Panc1 (cell line): ENCODE data around the gene TMEM185B.

ENCODE experiments used
- POLR2AphosphoS5 ChIP-seq: IDR thresholded peaks from 2 replicates; pipeline ENCODE4 v1.6.1; 2012; ENCODE audit warnings: mild to moderate bottlenecking, low read depth, low read length, moderate library complexity
- SIN3A ChIP-seq: IDR thresholded peaks from 2 replicates; pipeline ENCODE4 v1.6.1; 2012; ENCODE audit warnings: low read depth, mild to moderate bottlenecking, low read length, moderate library complexity, borderline replicate concordance; ENCODE audit not compliant: insufficient read depth
- TF ChIP-seq, protein P1 (sequence below): fragments of 450-650 bp; IDR thresholded peaks from 2 replicates; pipeline ENCODE4 v1.5.1; 2017; ENCODE audit warnings: mild to moderate bottlenecking
- TF ChIP-seq, protein P2 (sequence below), 2 experiments: IDR thresholded peaks; 2 replicates each; pipeline ENCODE4 v1.6.1; 2011 to 2012; ENCODE audit warnings: low read depth in 2 of 2, control low read depth in 1 of 2, low read length in 1 of 2, mild to moderate bottlenecking in 1 of 2, moderate library complexity in 1 of 2; ENCODE audit not compliant: insufficient read depth in 1 of 2

DNA sequence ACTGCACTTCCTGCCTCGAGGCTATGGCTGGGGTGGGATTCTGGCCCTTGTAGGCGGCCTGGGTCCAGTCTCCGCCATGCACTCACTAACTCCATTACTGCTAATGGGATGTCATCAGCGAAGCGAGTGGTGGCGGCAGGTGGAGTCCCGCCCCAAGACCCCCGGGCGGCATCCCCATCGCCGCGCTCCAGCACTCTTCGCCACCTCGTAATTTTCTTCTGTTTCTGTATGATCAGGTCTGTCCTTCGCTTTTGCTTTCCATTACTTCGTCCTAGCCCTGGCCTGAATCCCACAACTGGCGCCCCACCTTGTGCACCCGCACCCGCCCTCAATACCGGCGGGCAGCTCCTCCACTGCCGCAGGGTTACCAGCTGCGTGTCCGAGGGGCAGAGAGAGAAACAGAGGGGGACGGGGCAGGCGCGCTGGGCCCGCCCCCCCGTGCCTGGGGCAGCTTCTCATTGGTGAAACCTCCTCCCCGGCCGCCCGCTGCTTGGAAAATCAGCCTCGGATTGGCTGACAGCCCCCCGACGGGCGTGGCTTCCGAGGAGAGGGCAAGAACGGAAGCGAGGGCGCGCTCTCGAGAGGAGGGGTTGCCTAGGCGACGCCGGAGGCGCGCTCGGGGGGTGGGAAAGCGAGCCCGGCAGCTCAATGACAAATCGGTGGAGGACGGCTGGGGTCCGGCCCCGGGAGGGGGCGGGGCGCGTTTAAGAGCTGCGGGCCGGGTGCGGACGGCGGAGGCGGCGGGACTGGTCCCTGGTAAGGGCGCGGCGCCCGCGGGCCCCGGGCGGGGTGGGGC is 29.2 kb upstream of the TMEM185B start, which contains the start of gene RALB:
- TF ChIP-seq, protein P1, sequence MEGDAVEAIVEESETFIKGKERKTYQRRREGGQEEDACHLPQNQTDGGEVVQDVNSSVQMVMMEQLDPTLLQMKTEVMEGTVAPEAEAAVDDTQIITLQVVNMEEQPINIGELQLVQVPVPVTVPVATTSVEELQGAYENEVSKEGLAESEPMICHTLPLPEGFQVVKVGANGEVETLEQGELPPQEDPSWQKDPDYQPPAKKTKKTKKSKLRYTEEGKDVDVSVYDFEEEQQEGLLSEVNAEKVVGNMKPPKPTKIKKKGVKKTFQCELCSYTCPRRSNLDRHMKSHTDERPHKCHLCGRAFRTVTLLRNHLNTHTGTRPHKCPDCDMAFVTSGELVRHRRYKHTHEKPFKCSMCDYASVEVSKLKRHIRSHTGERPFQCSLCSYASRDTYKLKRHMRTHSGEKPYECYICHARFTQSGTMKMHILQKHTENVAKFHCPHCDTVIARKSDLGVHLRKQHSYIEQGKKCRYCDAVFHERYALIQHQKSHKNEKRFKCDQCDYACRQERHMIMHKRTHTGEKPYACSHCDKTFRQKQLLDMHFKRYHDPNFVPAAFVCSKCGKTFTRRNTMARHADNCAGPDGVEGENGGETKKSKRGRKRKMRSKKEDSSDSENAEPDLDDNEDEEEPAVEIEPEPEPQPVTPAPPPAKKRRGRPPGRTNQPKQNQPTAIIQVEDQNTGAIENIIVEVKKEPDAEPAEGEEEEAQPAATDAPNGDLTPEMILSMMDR, result no peak
- TF ChIP-seq, protein P2, sequence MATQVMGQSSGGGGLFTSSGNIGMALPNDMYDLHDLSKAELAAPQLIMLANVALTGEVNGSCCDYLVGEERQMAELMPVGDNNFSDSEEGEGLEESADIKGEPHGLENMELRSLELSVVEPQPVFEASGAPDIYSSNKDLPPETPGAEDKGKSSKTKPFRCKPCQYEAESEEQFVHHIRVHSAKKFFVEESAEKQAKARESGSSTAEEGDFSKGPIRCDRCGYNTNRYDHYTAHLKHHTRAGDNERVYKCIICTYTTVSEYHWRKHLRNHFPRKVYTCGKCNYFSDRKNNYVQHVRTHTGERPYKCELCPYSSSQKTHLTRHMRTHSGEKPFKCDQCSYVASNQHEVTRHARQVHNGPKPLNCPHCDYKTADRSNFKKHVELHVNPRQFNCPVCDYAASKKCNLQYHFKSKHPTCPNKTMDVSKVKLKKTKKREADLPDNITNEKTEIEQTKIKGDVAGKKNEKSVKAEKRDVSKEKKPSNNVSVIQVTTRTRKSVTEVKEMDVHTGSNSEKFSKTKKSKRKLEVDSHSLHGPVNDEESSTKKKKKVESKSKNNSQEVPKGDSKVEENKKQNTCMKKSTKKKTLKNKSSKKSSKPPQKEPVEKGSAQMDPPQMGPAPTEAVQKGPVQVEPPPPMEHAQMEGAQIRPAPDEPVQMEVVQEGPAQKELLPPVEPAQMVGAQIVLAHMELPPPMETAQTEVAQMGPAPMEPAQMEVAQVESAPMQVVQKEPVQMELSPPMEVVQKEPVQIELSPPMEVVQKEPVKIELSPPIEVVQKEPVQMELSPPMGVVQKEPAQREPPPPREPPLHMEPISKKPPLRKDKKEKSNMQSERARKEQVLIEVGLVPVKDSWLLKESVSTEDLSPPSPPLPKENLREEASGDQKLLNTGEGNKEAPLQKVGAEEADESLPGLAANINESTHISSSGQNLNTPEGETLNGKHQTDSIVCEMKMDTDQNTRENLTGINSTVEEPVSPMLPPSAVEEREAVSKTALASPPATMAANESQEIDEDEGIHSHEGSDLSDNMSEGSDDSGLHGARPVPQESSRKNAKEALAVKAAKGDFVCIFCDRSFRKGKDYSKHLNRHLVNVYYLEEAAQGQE (IDR thresholded peaks at IDR 0.05; ENCODE audit: insufficient read depth in 1 of 2, low read depth in 2 of 2, low read length in 1 of 2), result no peak
- TF ChIP-seq POLR2AphosphoS5, result peak; percentile 56; the same call in 1 of the 2 replicates
- TF ChIP-seq SIN3A, result no peak; the same call in 1 of the 2 replicates
